Measurements from ENCODE around the gene ADARB2. TPM values are rescaled to one million over a fixed set of nuclear protein-coding genes. Genes with fewer than 3 reads are reported as not detected.

Gene ADARB2
- total RNA-seq, 1 donor from 2014 or later = 1.8 TPM

GRCh38 chr10:1664333-1664964, 72.9 kb downstream of the ADARB2 start:
- H3K36me3 Mint-ChIP-seq (ENCODE audit: low read depth) = no peaks in the 10 kb centered on the region
- H3K27me3 Mint-ChIP-seq (ENCODE audit: low read depth) = no peaks in the 10 kb centered on the region
- H3K4me1 Mint-ChIP-seq = peaks cover 37% of the 10 kb centered on the region
- no peak for TF ChIP-seq CTCF (conservative IDR thresholded peaks at IDR 0.05)
- H3K9me3 Mint-ChIP-seq = no peaks in the 10 kb centered on the region
- H3K4me3 Mint-ChIP-seq = peak overlapping the region; percentile 17
- peak; percentile 9 for DNase-seq (ENCODE audit: low read depth, low spot score)
- peak overlapping the region; percentile 86 for H3K27ac Mint-ChIP-seq (ENCODE audit: unreplicated experiment)

GRCh38 chr10:1663226-1663625, 74.1 kb downstream of the ADARB2 start:
- H3K4me1 Mint-ChIP-seq = peaks cover 47% of the 10 kb centered on the region
- no peaks in the 10 kb centered on the region for H3K36me3 Mint-ChIP-seq (ENCODE audit: low read depth)

GRCh38 chr10:1662438-1663025, 74.8 kb downstream of the ADARB2 start:
- no peak for TF ChIP-seq CTCF (conservative IDR thresholded peaks at IDR 0.05)
- Mint-ChIP-seq H3K4me1 (peaks cover 52% of the 10 kb centered on the region), H3K36me3 (ENCODE audit: low read depth) (no peaks in the 10 kb centered on the region), H3K27me3 (ENCODE audit: low read depth) (peaks cover 8% of the 10 kb centered on the region), H3K9me3 (no peaks in the 10 kb centered on the region), H3K27ac (ENCODE audit: unreplicated experiment) (no peak overlapping the region), H3K4me3 (no peak overlapping the region)
- no peak for DNase-seq (ENCODE audit: low read depth, low spot score)

More at GRCh38 chr10:1663226-1663625, 74.1 kb downstream of the ADARB2 start:
- H3K27ac Mint-ChIP-seq (ENCODE audit: unreplicated experiment) = no peak overlapping the region
- H3K4me3 Mint-ChIP-seq = no peak overlapping the region
- H3K27me3 Mint-ChIP-seq (ENCODE audit: low read depth) = peaks cover 3% of the 10 kb centered on the region
- TF ChIP-seq CTCF (conservative IDR thresholded peaks at IDR 0.05) = no peak
- DNase-seq (ENCODE audit: low read depth, low spot score) = no peak
- H3K9me3 Mint-ChIP-seq = no peaks in the 10 kb centered on the region

GRCh38 chr10:1661859-1662437, 75.4 kb downstream of the ADARB2 start:
- Mint-ChIP-seq H3K27me3 (ENCODE audit: low read depth) (peaks cover 8% of the 10 kb centered on the region), H3K4me3 (no peak overlapping the region), H3K9me3 (no peaks in the 10 kb centered on the region), H3K27ac (ENCODE audit: unreplicated experiment) (no peak overlapping the region), H3K36me3 (ENCODE audit: low read depth) (no peaks in the 10 kb centered on the region), H3K4me1 (peaks cover 55% of the 10 kb centered on the region)
- TF ChIP-seq CTCF (conservative IDR thresholded peaks at IDR 0.05) = no peak
- DNase-seq (ENCODE audit: low read depth, low spot score) = no peak

- Mint-ChIP-seq H3K9me3 (no peaks in the 10 kb centered on the region), H3K27me3 (ENCODE audit: low read depth) (peaks cover 8% of the 10 kb centered on the region), H3K4me3 (no peak overlapping the region), H3K27ac (ENCODE audit: unreplicated experiment) (peak overlapping the region; percentile 69), H3K4me1 (peaks cover 55% of the 10 kb centered on the region), H3K36me3 (ENCODE audit: low read depth) (no peaks in the 10 kb centered on the region)
- DNase-seq (ENCODE audit: low read depth, low spot score) = no peak
- TF ChIP-seq CTCF (conservative IDR thresholded peaks at IDR 0.05) = no peak
These were observed 75.9 kb downstream of the ADARB2 start for GRCh38 chr10:1661416-1661815.
